HG03103 (cell line): Measurements from ENCODE around the gene LRFN2.

Source experiments
- ATAC-seq: cut with Tn5 transposase; IDR thresholded peaks from one replicate; pipeline ENCODE4 v1.9.1; 2021; ENCODE audit warnings: low read depth; ENCODE audit not compliant: unreplicated experiment

LRFN2 gene

GRCh38 chr6:40485300-40485699 lies 101.9 kb downstream of the LRFN2 start:
- ATAC-seq: no peak

- ATAC-seq: no peak
Measured at GRCh38 chr6:40484066-40484465, 103.1 kb downstream of the LRFN2 start.

GRCh38 chr6:40482532-40482931 lies 104.6 kb downstream of the LRFN2 start:
- no peak for ATAC-seq

GRCh38 chr6:40480678-40481077 lies 106.5 kb downstream of the LRFN2 start:
- ATAC-seq: no peak

GRCh38 chr6:40479706-40480105 lies 107.5 kb downstream of the LRFN2 start:
- no peak for ATAC-seq

- no peak for ATAC-seq
Measured at GRCh38 chr6:40477246-40478126, 109.7 kb downstream of the LRFN2 start.

- no peak for ATAC-seq
Measured at GRCh38 chr6:40476673-40477072, 110.5 kb downstream of the LRFN2 start.

- ATAC-seq: no peak
Measured at GRCh38 chr6:40474937-40475336, 112.2 kb downstream of the LRFN2 start.

- ATAC-seq: no peak
Measured at GRCh38 chr6:40473026-40473425, 114.1 kb downstream of the LRFN2 start.

GRCh38 chr6:40472353-40472752 lies 114.8 kb downstream of the LRFN2 start:
- ATAC-seq: no peak

- no peak for ATAC-seq
Measured at GRCh38 chr6:40471243-40471642, 115.9 kb downstream of the LRFN2 start.

GRCh38 chr6:40469323-40469722 lies 117.8 kb downstream of the LRFN2 start:
- no peak for ATAC-seq

- no peak for ATAC-seq
Measured at GRCh38 chr6:40466986-40467539, 120.1 kb downstream of the LRFN2 start.

GRCh38 chr6:40461643-40462042 lies 125.5 kb downstream of the LRFN2 start:
- ATAC-seq: no peak

GRCh38 chr6:40460380-40460779 lies 126.8 kb downstream of the LRFN2 start:
- no peak for ATAC-seq

GRCh38 chr6:40457261-40457660 lies 129.9 kb downstream of the LRFN2 start:
- ATAC-seq: no peak

- no peak for ATAC-seq
Measured at GRCh38 chr6:40456390-40457013, 130.7 kb downstream of the LRFN2 start.

- no peak for ATAC-seq
Measured at GRCh38 chr6:40455686-40456389, 131.3 kb downstream of the LRFN2 start.

- ATAC-seq: no peak
Measured at GRCh38 chr6:40450483-40450882, 136.7 kb downstream of the LRFN2 start.

- ATAC-seq: no peak
Measured at GRCh38 chr6:40444811-40445210, 142.4 kb downstream of the LRFN2 start.

- no peak for ATAC-seq
Measured at GRCh38 chr6:40444312-40444711, 142.9 kb downstream of the LRFN2 start.
